ENCODE results near the gene SRMS. TPM values are rescaled to one million over a fixed set of nuclear protein-coding genes. Genes with fewer than 3 reads are reported as not detected.
"Not testable (repeated sequence)": the region's sequence is repeated elsewhere in the genome, so short reads cannot be mapped to it uniquely, and the experiment has no call there.

Gene SRMS
- total RNA-seq, 1 donor from 2014 or later: not detected

- peaks cover 55 to 70% of the 10 kb centered on the region in 2 donors for H3K36me3 ChIP-seq
- H3K27ac ChIP-seq: no peak overlapping the region
- H3K4me3 ChIP-seq: no peak overlapping the region
- H3K27me3 ChIP-seq: no peaks in the 10 kb centered on the region
- no peak for DNase-seq (ENCODE audit: low spot score in 2 of 2)
- H3K4me1 ChIP-seq: no peaks in the 10 kb centered on the region
- no peak for TF ChIP-seq CTCF (IDR thresholded peaks at IDR 0.05)
- intact Hi-C loops (cut with DNase I): no loop called here
- H3K9me3 ChIP-seq: no peaks in the 10 kb centered on the region
These were observed 13.5 kb upstream of the SRMS start for GRCh38 chr20:63560856-63561609.

- no peaks in the 10 kb centered on the region for H3K4me1 ChIP-seq
- no peaks in the 10 kb centered on the region for H3K27me3 ChIP-seq
- DNase-seq (ENCODE audit: low spot score in 2 of 2): no peak
- H3K27ac ChIP-seq: no peak overlapping the region
- no peak overlapping the region for H3K4me3 ChIP-seq
- TF ChIP-seq CTCF (IDR thresholded peaks at IDR 0.05): no peak
- no peaks in the 10 kb centered on the region for H3K9me3 ChIP-seq
- intact Hi-C loops (cut with DNase I): no loop called here
- peaks cover 53 to 64% of the 10 kb centered on the region in 2 donors for H3K36me3 ChIP-seq
These were observed 12.8 kb upstream of the SRMS start for GRCh38 chr20:63560333-63560805.

GRCh38 chr20:63559485-63560332 is 12.2 kb upstream of the SRMS start:
- peaks cover 47 to 58% of the 10 kb centered on the region in 2 donors for H3K36me3 ChIP-seq
- H3K4me3 ChIP-seq; H3K4me1 ChIP-seq; H3K27ac ChIP-seq; H3K9me3 ChIP-seq; intact Hi-C loops (cut with DNase I); DNase-seq (ENCODE audit: low spot score in 2 of 2); H3K27me3 ChIP-seq: not testable (repeated sequence)

GRCh38 chr20:63558804-63559484 is 11.4 kb upstream of the SRMS start:
- no peak overlapping the region for H3K27ac ChIP-seq
- TF ChIP-seq CTCF (IDR thresholded peaks at IDR 0.05): no peak
- H3K27me3 ChIP-seq: no peaks in the 10 kb centered on the region
- peaks cover 1 to 3% of the 10 kb centered on the region in 2 donors for H3K4me1 ChIP-seq
- intact Hi-C loops (cut with DNase I): no loop called here
- no peak for DNase-seq (ENCODE audit: low spot score in 2 of 2)
- H3K4me3 ChIP-seq: no peak overlapping the region
- H3K36me3 ChIP-seq: peaks cover 39 to 51% of the 10 kb centered on the region in 2 donors
- H3K9me3 ChIP-seq: no peaks in the 10 kb centered on the region

GRCh38 chr20:63557481-63557891 is 9.9 kb upstream of the SRMS start:
- H3K36me3 ChIP-seq: peaks cover 28 to 37% of the 10 kb centered on the region in 2 donors
- TF ChIP-seq CTCF (IDR thresholded peaks at IDR 0.05): no peak
- H3K9me3 ChIP-seq: no peaks in the 10 kb centered on the region
- no peak overlapping the region for H3K27ac ChIP-seq
- no peak overlapping the region for H3K4me3 ChIP-seq
- intact Hi-C loops (cut with DNase I): no loop called here
- DNase-seq (ENCODE audit: low spot score in 2 of 2): no peak
- no peaks in the 10 kb centered on the region for H3K27me3 ChIP-seq
- peaks cover 3 to 6% of the 10 kb centered on the region in 2 donors for H3K4me1 ChIP-seq

All from ascending aorta (tissue), 2 donors.